PC-9 (cell line): ENCODE measurements around the gene SFMBT2. TPM values are rescaled to one million over a fixed set of nuclear protein-coding genes. Genes with fewer than 3 reads are reported as not detected.

Experiments used
- BruUV-seq: library from RNA; stranded (reverse); fragments of 400-500 nt; replicated peaks from 2 replicates; lab custom pipeline; 2021; lab: Mats Ljungman, UMichigan
- CTCF ChIA-PET: fragments of 300-600 bp; sonication (Branson Sonifier 250); formaldehyde crosslinking; loops from one replicate; lab custom pipeline; 2022; ENCODE audit warnings: antibody characterized with exemption; lab: Charles Lee
- POLR2A ChIA-PET: fragments of 300-600 bp; sonication (Branson Sonifier 250); formaldehyde crosslinking; loops from one replicate; lab custom pipeline; 2022; ENCODE audit warnings: antibody characterized with exemption; ENCODE audit not compliant: unreplicated experiment; lab: Charles Lee
- DNase-seq, 2 experiments: peaks; one replicate each; pipeline versions ENCODE4 v3.0.0 to v3.0.0-alpha.2; 2015 to 2022; ENCODE audit warnings: mixed read lengths in 1 of 2
- H2AFZ ChIP-seq: fragments of 200-600 bp; sonication (generic); 2 replicates; pipeline ENCODE4 v1.8.1; 2017; ENCODE audit warnings: antibody characterized with exemption
- H3F3A ChIP-seq: fragments of 200-600 bp; sonication (generic); 2 replicates; pipeline ENCODE4 v1.8.1; 2017; ENCODE audit warnings: antibody characterized with exemption, mild to moderate bottlenecking, low read depth; ENCODE audit not compliant: insufficient read depth
- H3K27ac ChIP-seq: fragments of 200-600 bp; sonication (generic); 2 replicates; pipeline ENCODE4 v1.6.1; 2016; ENCODE audit warnings: mixed run types
- H3K27me3 ChIP-seq: fragments of 200-600 bp; sonication (generic); 2 replicates; pipeline ENCODE4 v1.6.1; 2016; ENCODE audit warnings: low read depth, mixed run types; ENCODE audit not compliant: insufficient read depth
- H3K36me3 ChIP-seq: fragments of 200-600 bp; sonication (generic); 2 replicates; pipeline ENCODE4 v1.6.1; 2016; ENCODE audit warnings: low read depth, mixed run types
- H3K4me1 ChIP-seq: fragments of 200-600 bp; sonication (generic); replicated peaks from 2 replicates; pipeline ENCODE4 v1.6.1; 2016; ENCODE audit warnings: mixed run types; ENCODE audit not compliant: insufficient read depth
- H3K4me2 ChIP-seq: fragments of 200-600 bp; sonication (generic); 2 replicates; pipeline ENCODE4 v1.6.1; 2017; ENCODE audit warnings: mixed run types
- H3K4me3 ChIP-seq: fragments of 200-600 bp; sonication (generic); 2 replicates; pipeline ENCODE4 v1.6.1; 2016; ENCODE audit warnings: mixed run types
- H3K79me2 ChIP-seq: fragments of 200-600 bp; sonication (generic); 2 replicates; pipeline ENCODE4 v1.6.1; 2017; ENCODE audit warnings: low read depth, mixed run types
- H3K9me2 ChIP-seq: fragments of 200-600 bp; sonication (generic); 2 replicates; pipeline ENCODE4 v1.8.1; 2017; ENCODE audit warnings: mild to moderate bottlenecking; ENCODE audit not compliant: insufficient read depth
- H3K9me3 ChIP-seq: fragments of 200-600 bp; sonication (generic); 2 replicates; pipeline ENCODE4 v1.8.1; 2016; ENCODE audit warnings: low read depth; ENCODE audit not compliant: insufficient read depth
- H4K20me1 ChIP-seq: fragments of 200-600 bp; sonication (generic); 2 replicates; pipeline ENCODE4 v1.8.1; 2017; ENCODE audit not compliant: insufficient read depth
- CTCF ChIP-seq: fragments of 200-600 bp; sonication (generic); conservative IDR thresholded peaks from 2 replicates; pipeline ENCODE4 v1.6.1; 2017; ENCODE audit warnings: mixed run types, antibody characterized with exemption, mild to moderate bottlenecking, moderate library complexity
- EZH2 ChIP-seq: fragments of 200-600 bp; sonication (generic); IDR thresholded peaks from 2 replicates; pipeline ENCODE4 v1.8.0; 2017; ENCODE audit warnings: antibody characterized with exemption, low read depth
- intact Hi-C: fragments of 100-400 bp; cut with micrococcal nuclease; formaldehyde crosslinking; loops from one replicate; pipeline ENCODE4 v1.10.0; 2022; ENCODE audit not compliant: unreplicated experiment
- total RNA-seq: library from RNA; stranded (reverse); gene quantifications from 2 replicates; pipeline ENCODE4 v1.2.3, GENCODE V29; 2021

Gene SFMBT2
- total RNA-seq, 1 experiment from 2014 or later, result 0.07 TPM

GRCh38 chr10:7274293-7274692 is 136.5 kb downstream of the SFMBT2 start:
- no peaks in the 10 kb centered on the region for H3K4me1 ChIP-seq
- no peak for DNase-seq
- TF ChIP-seq EZH2, result no peak
- TF ChIP-seq CTCF, result no peak
- H3K9me3 ChIP-seq, result no peaks in the 10 kb centered on the region
- no peaks in the 10 kb centered on the region for H3F3A ChIP-seq
- intact Hi-C loops, result no loop called here
- H3K4me2 ChIP-seq, result no peak overlapping the region
- H4K20me1 ChIP-seq, result no peaks in the 10 kb centered on the region
- no peak overlapping the region for H2AFZ ChIP-seq
- H3K27me3 ChIP-seq, result peaks cover 21% of the 10 kb centered on the region
- ChIA-PET CTCF (no interaction called here), POLR2A (no interaction called here)
- no peaks in the 10 kb centered on the region for H3K36me3 ChIP-seq
- H3K4me3 ChIP-seq, result no peak overlapping the region
- no peak overlapping the region for H3K27ac ChIP-seq
- H3K79me2 ChIP-seq, result no peaks in the 10 kb centered on the region
- BruUV-seq, result no TSS peak
- H3K9me2 ChIP-seq, result no peaks in the 10 kb centered on the region

GRCh38 chr10:7272008-7272407 is 138.8 kb downstream of the SFMBT2 start:
- no peak for DNase-seq
- Histone ChIP-seq H3K4me1 (no peaks in the 10 kb centered on the region), H3K4me3 (no peak overlapping the region), H3K9me2 (no peaks in the 10 kb centered on the region), H4K20me1 (no peaks in the 10 kb centered on the region), H3K4me2 (no peak overlapping the region), H3K27me3 (peaks cover 13% of the 10 kb centered on the region), H3K27ac (no peak overlapping the region), H3F3A (no peaks in the 10 kb centered on the region), H3K36me3 (no peaks in the 10 kb centered on the region), H3K9me3 (no peaks in the 10 kb centered on the region), H2AFZ (no peak overlapping the region), H3K79me2 (no peaks in the 10 kb centered on the region)
- intact Hi-C loops, result no loop called here
- TF ChIP-seq CTCF, result no peak
- TF ChIP-seq EZH2, result no peak
- CTCF ChIA-PET, result no interaction called here
- BruUV-seq, result no TSS peak
- POLR2A ChIA-PET, result no interaction called here

- H3K9me2 ChIP-seq, result no peaks in the 10 kb centered on the region
- no peaks in the 10 kb centered on the region for H4K20me1 ChIP-seq
- H3K4me1 ChIP-seq, result no peaks in the 10 kb centered on the region
- H3F3A ChIP-seq, result no peaks in the 10 kb centered on the region
- H2AFZ ChIP-seq, result no peak overlapping the region
- ChIA-PET POLR2A (no interaction called here), CTCF (no interaction called here)
- H3K27ac ChIP-seq, result no peak overlapping the region
- DNase-seq, result no peak
- no peak for TF ChIP-seq CTCF
- no peak for TF ChIP-seq EZH2
- H3K36me3 ChIP-seq, result no peaks in the 10 kb centered on the region
- intact Hi-C loops, result no loop called here
- peaks cover 5% of the 10 kb centered on the region for H3K27me3 ChIP-seq
- no TSS peak for BruUV-seq
- H3K4me3 ChIP-seq, result no peak overlapping the region
- no peak overlapping the region for H3K4me2 ChIP-seq
- H3K79me2 ChIP-seq, result no peaks in the 10 kb centered on the region
- no peaks in the 10 kb centered on the region for H3K9me3 ChIP-seq
Measured at GRCh38 chr10:7269988-7270387, 140.8 kb downstream of the SFMBT2 start.
